IPS-18c (cell line): Measurements from ENCODE around the gene NCAPG.

Experiments
- H3K4me3 ChIP-seq: 2 replicates; pipeline ENCODE4 v1.7.0; 2013; ENCODE audit warnings: low read depth, mild to moderate bottlenecking, low read length, moderate library complexity; ENCODE audit not compliant: insufficient read depth
- H3K9me3 ChIP-seq: one replicate; pipeline ENCODE4 v1.6.1; 2013; ENCODE audit warnings: mild to moderate bottlenecking, low read length, moderate library complexity; ENCODE audit not compliant: control insufficient read depth, insufficient read depth

The NCAPG gene, protein sequence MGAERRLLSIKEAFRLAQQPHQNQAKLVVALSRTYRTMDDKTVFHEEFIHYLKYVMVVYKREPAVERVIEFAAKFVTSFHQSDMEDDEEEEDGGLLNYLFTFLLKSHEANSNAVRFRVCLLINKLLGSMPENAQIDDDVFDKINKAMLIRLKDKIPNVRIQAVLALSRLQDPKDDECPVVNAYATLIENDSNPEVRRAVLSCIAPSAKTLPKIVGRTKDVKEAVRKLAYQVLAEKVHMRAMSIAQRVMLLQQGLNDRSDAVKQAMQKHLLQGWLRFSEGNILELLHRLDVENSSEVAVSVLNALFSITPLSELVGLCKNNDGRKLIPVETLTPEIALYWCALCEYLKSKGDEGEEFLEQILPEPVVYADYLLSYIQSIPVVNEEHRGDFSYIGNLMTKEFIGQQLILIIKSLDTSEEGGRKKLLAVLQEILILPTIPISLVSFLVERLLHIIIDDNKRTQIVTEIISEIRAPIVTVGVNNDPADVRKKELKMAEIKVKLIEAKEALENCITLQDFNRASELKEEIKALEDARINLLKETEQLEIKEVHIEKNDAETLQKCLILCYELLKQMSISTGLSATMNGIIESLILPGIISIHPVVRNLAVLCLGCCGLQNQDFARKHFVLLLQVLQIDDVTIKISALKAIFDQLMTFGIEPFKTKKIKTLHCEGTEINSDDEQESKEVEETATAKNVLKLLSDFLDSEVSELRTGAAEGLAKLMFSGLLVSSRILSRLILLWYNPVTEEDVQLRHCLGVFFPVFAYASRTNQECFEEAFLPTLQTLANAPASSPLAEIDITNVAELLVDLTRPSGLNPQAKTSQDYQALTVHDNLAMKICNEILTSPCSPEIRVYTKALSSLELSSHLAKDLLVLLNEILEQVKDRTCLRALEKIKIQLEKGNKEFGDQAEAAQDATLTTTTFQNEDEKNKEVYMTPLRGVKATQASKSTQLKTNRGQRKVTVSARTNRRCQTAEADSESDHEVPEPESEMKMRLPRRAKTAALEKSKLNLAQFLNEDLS

DNA sequence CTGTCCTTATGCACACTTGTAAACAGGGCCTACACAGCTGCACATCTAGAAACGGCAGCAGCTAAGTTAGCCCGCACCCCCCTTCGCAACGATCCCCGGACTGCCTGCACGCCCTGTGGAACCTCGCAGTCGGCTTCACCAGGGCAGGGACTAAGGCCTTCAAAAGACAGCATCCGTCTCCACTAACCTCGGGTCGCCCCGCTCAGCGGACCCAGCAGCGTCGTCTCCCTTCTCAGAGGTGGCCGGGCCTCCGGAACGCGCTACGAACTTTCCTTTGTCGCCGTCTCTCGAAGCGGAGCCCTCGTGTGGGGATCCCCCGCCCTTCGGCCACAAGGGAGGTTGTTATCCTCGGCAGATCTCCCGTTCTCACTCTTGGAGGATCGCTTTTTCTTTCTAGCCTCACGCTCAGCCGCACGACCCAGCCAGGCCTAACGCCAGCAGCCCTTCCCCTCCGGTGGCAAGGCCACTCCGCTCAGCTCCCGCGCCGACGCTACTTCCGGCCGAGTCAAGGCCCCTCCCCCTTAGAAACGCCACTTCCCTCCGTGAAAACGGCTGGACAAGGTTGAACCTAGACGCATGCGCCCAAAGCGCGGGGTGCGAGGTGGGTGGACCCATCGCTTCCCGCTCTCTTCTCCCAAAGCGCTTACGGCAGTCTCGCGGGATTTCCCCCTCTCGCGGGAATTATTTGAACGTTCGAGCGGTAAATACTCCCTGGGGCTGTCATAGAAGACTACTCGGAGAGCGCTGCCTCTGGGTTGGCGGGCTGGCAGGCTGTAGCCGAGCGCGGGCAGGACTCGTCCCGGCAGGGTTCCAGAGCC is at the start of gene NCAPG, which contains the start of gene DCAF16:
TSS of gene NCAPG (plus strand) at position 720 of the 818 bp plus-strand sequence. CDS start 99 bp downstream, outside the sequence.
TSS of gene DCAF16 (minus strand) at position 498 of the 818 bp plus-strand sequence. CDS start 6,616 bp downstream, outside the sequence.
- Histone ChIP-seq H3K9me3 (no peaks in the 10 kb centered on the region), H3K4me3 (peak within 1 kb of the TSS; percentile 99)

DNA sequence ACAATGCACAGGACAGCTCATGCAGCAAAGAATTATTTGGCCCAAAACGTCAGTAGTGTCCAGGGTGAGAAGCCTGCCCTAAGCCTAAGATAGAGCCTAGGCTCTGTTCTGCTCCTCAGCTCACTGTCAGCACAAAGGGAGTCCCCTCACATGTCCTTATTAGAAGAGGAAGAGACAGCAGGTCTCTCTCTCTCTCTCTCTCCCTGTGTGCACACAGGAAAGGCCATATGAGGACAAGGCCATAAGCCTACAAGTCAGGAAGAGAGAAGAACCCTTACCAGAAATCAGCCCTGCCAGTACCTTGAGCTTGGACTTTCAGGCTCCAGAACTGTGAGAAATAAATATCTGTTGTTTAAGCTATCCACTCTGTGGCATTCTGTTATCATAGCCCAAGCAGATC is 49.7 kb upstream of the NCAPG start:
- H3K4me3 ChIP-seq, result no peak overlapping the region

DNA sequence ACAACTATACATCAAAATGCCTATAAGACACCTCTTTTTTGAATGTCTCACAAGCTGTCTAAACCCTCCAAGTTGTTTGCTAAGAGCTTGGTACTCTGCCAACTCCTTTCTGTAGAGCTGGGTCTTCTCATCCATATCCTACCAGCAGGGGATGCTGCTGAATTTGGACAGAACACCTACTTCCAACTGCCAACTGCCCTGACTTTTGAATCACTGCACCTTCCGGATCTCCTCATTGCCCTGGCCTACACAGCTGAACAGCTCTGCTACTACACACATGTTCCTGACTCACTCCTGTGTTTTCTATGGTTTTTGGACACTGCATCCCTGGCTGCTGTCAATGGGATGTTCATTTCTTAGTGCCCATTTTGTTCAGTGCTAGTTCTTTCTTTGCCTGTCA is 48.1 kb upstream of the NCAPG start:
- Histone ChIP-seq H3K4me3 (no peak overlapping the region), H3K9me3 (peaks cover 5% of the 10 kb centered on the region)

More for the DNA sequence above, 49.7 kb upstream of the NCAPG start:
- no peaks in the 10 kb centered on the region for H3K9me3 ChIP-seq

DNA sequence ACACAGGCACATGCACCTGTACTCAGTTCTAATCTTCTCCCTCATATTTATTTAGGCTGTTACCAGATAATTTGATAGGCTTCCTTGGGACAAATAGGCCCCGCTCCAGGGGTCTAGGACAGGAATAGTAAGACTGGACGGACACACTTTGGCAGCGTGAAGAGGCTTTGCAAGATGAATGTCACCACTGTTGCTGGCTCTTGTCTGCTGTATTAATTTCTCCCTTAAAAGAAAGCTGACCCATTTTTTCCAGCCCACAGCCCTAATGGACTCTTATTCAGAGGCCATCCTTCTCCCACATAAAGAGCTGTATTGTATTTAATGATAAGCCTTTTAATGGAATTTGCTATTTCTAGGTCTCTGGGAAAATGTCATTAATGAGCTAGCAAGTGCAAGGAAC is 47.4 kb upstream of the NCAPG start:
- H3K4me3 ChIP-seq, result no peak overlapping the region
- peaks cover 5% of the 10 kb centered on the region for H3K9me3 ChIP-seq

- Histone ChIP-seq H3K9me3 (peaks cover 5% of the 10 kb centered on the region), H3K4me3 (no peak overlapping the region)
Observed at GRCh38 chr4:17763931-17764330, 46.8 kb upstream of the NCAPG start.

GRCh38 chr4:17765514-17766286 is 45.1 kb upstream of the NCAPG start:
- Histone ChIP-seq H3K9me3 (peaks cover 5% of the 10 kb centered on the region), H3K4me3 (no peak overlapping the region)

- no peak overlapping the region for H3K4me3 ChIP-seq
Observed at GRCh38 chr4:17766826-17767458, 43.8 kb upstream of the NCAPG start.

DNA sequence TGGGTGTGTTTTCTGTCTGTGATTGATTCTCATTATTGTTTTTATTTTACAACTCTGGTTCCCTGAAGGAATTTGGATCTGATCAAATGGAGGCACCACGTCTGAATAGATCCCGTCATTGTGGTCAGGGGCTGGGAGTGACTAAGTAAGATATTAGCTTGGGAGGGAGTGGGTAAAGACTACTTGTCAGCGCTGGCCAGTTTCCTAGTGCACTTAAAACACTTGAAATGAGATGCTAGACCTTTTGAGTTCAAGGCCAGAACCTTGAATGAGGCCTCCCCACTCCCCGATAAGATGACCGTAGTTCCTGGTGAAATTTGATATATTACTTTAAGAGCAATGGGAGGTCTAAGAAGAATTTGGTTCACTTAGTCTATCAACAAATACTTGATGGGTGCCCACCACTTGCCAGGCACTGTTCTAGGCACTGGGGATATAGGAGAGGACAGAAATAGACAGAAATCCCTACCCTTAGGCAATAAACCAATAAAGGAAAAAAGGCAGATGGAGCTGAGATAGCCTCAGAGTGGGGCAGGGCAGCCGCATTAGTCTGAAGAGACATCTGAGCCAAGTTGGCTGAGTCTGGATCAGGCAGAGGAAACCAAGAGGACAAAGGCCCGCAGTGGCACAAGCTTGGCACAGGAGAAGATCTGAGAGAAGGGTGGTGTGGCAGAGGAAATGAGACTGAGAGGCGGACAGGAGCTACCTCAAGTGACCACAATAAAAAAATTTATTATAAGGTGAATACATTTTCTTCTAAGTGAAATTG is 41.2 kb upstream of the NCAPG start:
- H3K4me3 ChIP-seq, result no peak overlapping the region

More at GRCh38 chr4:17766826-17767458, 43.8 kb upstream of the NCAPG start:
- peaks cover 5% of the 10 kb centered on the region for H3K9me3 ChIP-seq

DNA sequence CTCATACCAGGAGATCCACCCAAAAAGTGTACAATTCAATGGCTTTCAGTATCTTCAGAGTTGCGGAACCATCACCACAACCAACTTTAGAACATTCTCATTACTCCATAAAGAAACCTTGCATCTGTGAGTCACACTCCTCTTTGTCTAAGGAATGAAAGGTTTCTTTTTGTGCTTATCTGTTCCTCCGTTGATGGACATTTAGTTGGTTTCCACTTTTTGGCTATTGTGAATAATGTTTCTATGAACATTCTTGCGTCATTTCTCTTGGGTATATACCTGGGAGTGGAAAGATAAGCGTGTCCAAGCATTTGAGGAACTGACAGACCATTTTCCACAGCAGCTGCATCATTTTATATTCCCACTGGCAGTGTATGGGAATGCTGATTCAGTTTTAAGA is 39.9 kb upstream of the NCAPG start:
- Histone ChIP-seq H3K9me3 (peaks cover 5% of the 10 kb centered on the region), H3K4me3 (no peak overlapping the region)

More for the DNA sequence above, 41.2 kb upstream of the NCAPG start:
- peaks cover 5% of the 10 kb centered on the region for H3K9me3 ChIP-seq

- Histone ChIP-seq H3K9me3 (peaks cover 5% of the 10 kb centered on the region), H3K4me3 (no peak overlapping the region)
Observed at GRCh38 chr4:17771284-17771908, 39.4 kb upstream of the NCAPG start.

DNA sequence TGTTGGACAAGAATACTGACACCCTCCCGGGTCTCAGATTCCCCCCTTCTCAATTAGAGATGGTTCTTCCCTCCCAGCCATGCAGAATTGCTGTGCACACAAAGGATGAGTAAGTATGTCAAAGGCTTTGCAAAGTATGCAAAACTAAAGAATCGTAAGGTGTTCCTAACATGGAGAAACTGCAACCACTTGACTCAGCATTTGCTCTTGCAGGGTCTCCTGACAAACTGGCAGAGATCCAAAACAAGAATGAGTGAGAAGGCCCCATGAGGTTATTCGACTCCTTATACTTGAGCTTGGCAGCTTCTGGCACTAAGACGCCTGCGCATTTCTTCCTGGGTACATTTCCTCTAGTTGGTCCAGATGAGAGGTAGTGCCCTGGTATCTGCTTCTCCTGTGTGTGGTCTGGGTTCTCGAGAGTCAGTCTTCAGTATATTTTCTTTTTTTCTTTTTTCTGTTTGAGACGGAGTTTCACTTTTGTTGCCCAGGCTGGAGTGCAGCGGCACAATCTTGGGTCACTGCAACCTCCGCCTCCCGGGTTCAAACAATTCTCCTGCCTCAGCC is 37.6 kb upstream of the NCAPG start:
- no peaks in the 10 kb centered on the region for H3K9me3 ChIP-seq
- H3K4me3 ChIP-seq, result no peak overlapping the region

GRCh38 chr4:17778431-17778830 is 32.3 kb upstream of the NCAPG start:
- no peak overlapping the region for H3K4me3 ChIP-seq

DNA sequence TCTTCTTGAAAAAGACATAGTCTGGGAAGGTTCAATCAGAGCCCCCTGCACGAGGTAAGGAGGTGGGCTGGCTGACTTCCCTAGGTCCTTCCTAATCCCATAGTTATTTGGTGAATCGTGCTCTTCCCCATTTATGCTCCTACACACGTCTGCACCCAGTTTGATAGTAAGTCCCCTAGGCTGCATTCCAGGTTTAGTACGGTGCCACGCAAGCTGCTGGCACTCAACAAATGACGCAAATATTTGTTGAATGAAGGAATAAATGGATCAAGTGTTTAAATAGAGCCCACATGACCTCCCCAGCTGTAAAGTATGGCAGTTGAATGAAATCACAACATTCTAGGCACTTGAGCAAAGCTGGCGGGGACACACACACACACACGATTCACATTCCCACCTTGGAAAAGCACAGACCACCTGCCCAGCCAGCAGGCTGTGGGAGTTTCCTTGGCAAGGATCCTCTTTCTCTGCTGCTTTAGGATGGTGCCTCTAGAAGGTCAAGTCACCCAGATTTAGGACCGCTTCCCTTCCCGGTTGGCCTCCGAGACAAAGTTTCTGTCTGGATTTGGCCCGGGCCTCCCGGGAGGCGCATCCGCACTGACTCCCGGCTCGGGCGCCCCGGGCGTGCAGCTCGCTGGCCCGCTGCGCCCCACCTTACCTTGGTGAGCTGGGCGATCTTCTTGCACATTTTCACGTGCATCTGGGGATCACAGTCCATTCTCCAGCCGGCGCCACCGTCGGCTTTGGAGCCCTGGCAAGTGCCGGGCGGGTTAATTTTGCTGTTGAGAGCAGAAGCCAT is 30.1 kb upstream of the NCAPG start:
- peak overlapping the region; percentile 50 for H3K4me3 ChIP-seq
- peaks cover 2% of the 10 kb centered on the region for H3K9me3 ChIP-seq

More at GRCh38 chr4:17778431-17778830, 32.3 kb upstream of the NCAPG start:
- peaks cover 2% of the 10 kb centered on the region for H3K9me3 ChIP-seq
